A673 (cell line): ENCODE results near the gene NABP1. TPM values are rescaled to one million over a fixed set of nuclear protein-coding genes. Genes with fewer than 3 reads are reported as not detected.

Experiments
- BruUV-seq: library from RNA; stranded (reverse); fragments of 400-500 nt; replicated peaks from 2 replicates; lab custom pipeline; 2021; lab: Mats Ljungman, UMichigan
- CTCF ChIA-PET: fragments of 300-600 bp; sonication (Branson Sonifier 250); formaldehyde crosslinking; loops from one replicate; lab custom pipeline; 2022; ENCODE audit warnings: antibody characterized with exemption; lab: Charles Lee
- POLR2A ChIA-PET: fragments of 300-600 bp; sonication (Branson Sonifier 250); formaldehyde crosslinking; loops from one replicate; lab custom pipeline; 2022; ENCODE audit warnings: antibody characterized with exemption; ENCODE audit not compliant: low non-redundant PET; lab: Charles Lee
- DNase-seq: peaks from one replicate; pipeline ENCODE4 v3.0.0-alpha.2; 2015; ENCODE audit warnings: low spot score
- H3K27ac ChIP-seq: fragments of 200-600 bp; sonication (generic); 2 replicates; pipeline ENCODE4 v1.5.1; 2016; ENCODE audit warnings: mixed run types, low read depth, mild to moderate bottlenecking, mixed read lengths, antibody characterized with exemption, low read length; ENCODE audit not compliant: poor library complexity, severe bottlenecking
- H3K27me3 ChIP-seq: fragments of 200-600 bp; sonication (generic); replicated peaks from 2 replicates; pipeline ENCODE4 v1.6.1; 2017; ENCODE audit warnings: mixed run types, low read depth, mild to moderate bottlenecking, mixed read lengths, antibody characterized with exemption, low read length; ENCODE audit not compliant: insufficient read depth, poor library complexity
- H3K36me3 ChIP-seq: fragments of 200-600 bp; sonication (generic); 2 replicates; pipeline ENCODE4 v1.6.1; 2016; ENCODE audit warnings: mixed run types, mild to moderate bottlenecking, mixed read lengths, antibody characterized with exemption, low read length; ENCODE audit not compliant: insufficient read depth, poor library complexity, severe bottlenecking
- H3K4me1 ChIP-seq: fragments of 200-600 bp; sonication (generic); 2 replicates; pipeline ENCODE4 v1.6.1; 2017; ENCODE audit warnings: mixed run types, mild to moderate bottlenecking, mixed read lengths, antibody characterized with exemption, low read length; ENCODE audit not compliant: insufficient read depth, poor library complexity, severe bottlenecking
- H3K4me3 ChIP-seq: fragments of 200-600 bp; sonication (generic); 2 replicates; pipeline ENCODE4 v1.5.1; 2016; ENCODE audit warnings: low read depth, mixed run types, mild to moderate bottlenecking, mixed read lengths, low read length; ENCODE audit not compliant: poor library complexity, severe bottlenecking
- H3K9me3 ChIP-seq: fragments of 200-600 bp; sonication (generic); 2 replicates; pipeline ENCODE4 v1.6.1; 2016; ENCODE audit warnings: mixed run types, low read depth, mild to moderate bottlenecking, mixed read lengths, antibody characterized with exemption, low read length; ENCODE audit not compliant: poor library complexity, severe bottlenecking
- EZH2 ChIP-seq: fragments of 200-600 bp; sonication (generic); IDR thresholded peaks from 2 replicates; pipeline ENCODE4 v1.6.1; 2017; ENCODE audit warnings: borderline replicate concordance, low read depth, mild to moderate bottlenecking, mixed read lengths, antibody characterized with exemption, low read length; ENCODE audit not compliant: poor library complexity, severe bottlenecking
- intact Hi-C: fragments of 100-400 bp; cut with micrococcal nuclease; formaldehyde crosslinking; loops from one replicate; pipeline ENCODE4 v1.10.0; 2022; ENCODE audit not compliant: unreplicated experiment
- total RNA-seq: library from RNA; stranded (reverse); gene quantifications from 2 replicates; pipeline ENCODE4 v1.2.3, GENCODE V29; 2021
- TF ChIP-seq, protein P1 (sequence below): fragments of 300-800, 200-600 bp; sonication (generic); conservative IDR thresholded peaks from 2 replicates; pipeline ENCODE4 v1.5.1; 2017; ENCODE audit warnings: low read depth, mild to moderate bottlenecking, antibody characterized with exemption, low read length, moderate library complexity, mixed read lengths

Gene NABP1
- total RNA-seq, 1 experiment from 2014 or later: 38.4 TPM

DNA sequence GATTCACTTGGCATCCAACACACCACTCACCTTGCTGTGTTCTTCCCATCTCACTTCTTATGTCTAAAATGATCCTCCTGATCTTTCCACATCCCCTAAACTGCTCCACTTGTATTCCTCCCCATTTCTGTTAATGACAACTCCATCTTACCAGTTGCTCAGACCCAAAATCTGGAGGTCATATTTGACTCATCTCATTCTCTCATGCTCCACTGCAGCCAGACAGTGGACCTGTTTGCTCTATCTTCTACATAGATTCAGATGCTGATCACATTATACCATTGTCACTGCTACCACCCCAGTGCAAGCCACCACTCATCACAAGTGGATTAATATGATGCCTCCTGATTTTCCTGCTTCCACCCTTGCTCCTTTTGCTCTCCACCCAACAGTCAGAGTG is 7.9 kb upstream of the NABP1 start:
- no TSS peak for BruUV-seq
- Histone ChIP-seq H3K27me3 (no peaks in the 10 kb centered on the region), H3K27ac (no peak overlapping the region), H3K4me3 (no peak overlapping the region), H3K9me3 (no peaks in the 10 kb centered on the region), H3K4me1 (peaks cover 3% of the 10 kb centered on the region), H3K36me3 (no peaks in the 10 kb centered on the region)
- DNase-seq: no peak
- CTCF ChIA-PET: no interaction called here
- TF ChIP-seq, protein P1, sequence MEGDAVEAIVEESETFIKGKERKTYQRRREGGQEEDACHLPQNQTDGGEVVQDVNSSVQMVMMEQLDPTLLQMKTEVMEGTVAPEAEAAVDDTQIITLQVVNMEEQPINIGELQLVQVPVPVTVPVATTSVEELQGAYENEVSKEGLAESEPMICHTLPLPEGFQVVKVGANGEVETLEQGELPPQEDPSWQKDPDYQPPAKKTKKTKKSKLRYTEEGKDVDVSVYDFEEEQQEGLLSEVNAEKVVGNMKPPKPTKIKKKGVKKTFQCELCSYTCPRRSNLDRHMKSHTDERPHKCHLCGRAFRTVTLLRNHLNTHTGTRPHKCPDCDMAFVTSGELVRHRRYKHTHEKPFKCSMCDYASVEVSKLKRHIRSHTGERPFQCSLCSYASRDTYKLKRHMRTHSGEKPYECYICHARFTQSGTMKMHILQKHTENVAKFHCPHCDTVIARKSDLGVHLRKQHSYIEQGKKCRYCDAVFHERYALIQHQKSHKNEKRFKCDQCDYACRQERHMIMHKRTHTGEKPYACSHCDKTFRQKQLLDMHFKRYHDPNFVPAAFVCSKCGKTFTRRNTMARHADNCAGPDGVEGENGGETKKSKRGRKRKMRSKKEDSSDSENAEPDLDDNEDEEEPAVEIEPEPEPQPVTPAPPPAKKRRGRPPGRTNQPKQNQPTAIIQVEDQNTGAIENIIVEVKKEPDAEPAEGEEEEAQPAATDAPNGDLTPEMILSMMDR: no peak
- no peak for TF ChIP-seq EZH2
- intact Hi-C loops: no loop called here
- POLR2A ChIA-PET: no interaction called here

DNA sequence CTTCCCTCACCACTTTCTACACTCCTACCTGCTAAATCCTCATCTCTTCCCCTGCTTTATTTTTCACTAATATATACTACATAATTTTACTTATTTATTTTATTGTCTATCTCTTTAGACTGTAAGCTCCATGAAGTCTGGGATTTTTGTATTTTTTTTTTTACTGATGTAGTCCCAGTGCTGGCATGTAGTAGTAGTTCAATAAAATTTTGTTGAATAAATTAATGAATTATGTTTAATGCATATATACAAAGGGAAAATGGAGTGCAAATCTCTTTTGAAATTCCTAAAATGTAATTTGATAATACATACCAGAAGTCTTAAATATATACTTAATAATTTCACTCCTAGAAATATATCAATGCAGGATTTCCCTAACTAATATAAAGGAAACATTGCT is 7.1 kb upstream of the NABP1 start:
- ChIA-PET CTCF (no interaction called here), POLR2A (no interaction called here)
- Histone ChIP-seq H3K4me1 (peaks cover 10% of the 10 kb centered on the region), H3K4me3 (no peak overlapping the region), H3K36me3 (no peaks in the 10 kb centered on the region), H3K9me3 (no peaks in the 10 kb centered on the region), H3K27ac (no peak overlapping the region), H3K27me3 (no peaks in the 10 kb centered on the region)
- BruUV-seq: no TSS peak
- intact Hi-C loops: no loop called here
- no peak for TF ChIP-seq EZH2
- no peak for DNase-seq

DNA sequence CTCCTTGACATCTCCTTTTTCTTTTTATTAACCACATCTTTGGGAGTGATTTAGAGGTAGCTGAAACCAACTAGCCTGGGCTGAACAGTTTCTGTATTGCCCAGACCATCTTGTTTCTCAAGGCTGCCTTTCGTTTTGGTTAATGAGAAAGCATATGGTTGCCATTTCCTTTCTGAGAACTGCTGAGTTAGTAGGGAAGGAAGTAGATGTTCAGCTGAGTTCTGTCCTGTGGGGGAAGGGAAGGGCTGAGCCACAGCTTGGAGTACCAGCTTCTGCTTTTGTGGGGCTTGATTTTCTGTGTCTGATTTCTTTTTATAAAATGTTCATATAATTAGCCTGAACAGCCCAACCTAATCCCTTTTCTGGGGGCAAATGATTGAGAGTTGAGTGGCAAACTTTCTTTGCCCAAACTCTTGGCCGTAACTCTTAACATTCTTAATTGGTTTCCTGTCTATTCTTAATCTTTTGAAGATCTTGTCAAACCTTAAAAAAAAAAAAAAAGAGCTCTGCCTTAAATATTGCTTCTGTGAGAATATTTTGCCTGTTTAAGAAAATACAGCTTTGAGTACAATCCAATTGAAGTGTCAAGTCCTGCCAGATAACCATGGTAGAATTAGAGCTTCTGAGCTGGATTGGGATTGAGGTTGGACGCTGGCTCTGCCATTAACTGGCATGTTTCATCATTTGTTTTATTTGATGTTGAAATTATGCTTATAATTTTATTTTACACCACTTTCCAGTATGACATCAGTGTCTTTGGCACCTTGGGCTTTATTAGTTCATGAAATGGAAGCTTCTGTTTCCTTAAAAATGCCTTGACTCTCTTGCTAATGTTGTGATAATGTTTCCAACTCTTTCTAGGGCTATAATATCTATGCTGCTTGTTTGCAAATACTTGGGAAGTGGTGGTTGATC is 1.9 kb upstream of the NABP1 start:
- POLR2A ChIA-PET: interaction anchor here (0.6 to 0.7 kb wide), 4 partner anchors 37 to 283 kb away, joined by 3 to 7 read pairs (median 4); no protein-coding TSS in a partner anchor
- intact Hi-C loops: loop anchor here (2.0 to 5.0 kb wide), 2 partner anchors 105 to 481 kb away; no protein-coding TSS in a partner anchor
- DNase-seq: peak; percentile 91
- H3K27me3 ChIP-seq: no peaks in the 10 kb centered on the region
- peak overlapping the region; percentile 91 for H3K27ac ChIP-seq
- TF ChIP-seq EZH2: no peak
- TF ChIP-seq, protein P1: no peak
- BruUV-seq: no TSS peak
- H3K4me1 ChIP-seq: peaks cover 46% of the 10 kb centered on the region
- H3K9me3 ChIP-seq: no peaks in the 10 kb centered on the region
- H3K36me3 ChIP-seq: no peaks in the 10 kb centered on the region
- CTCF ChIA-PET: interaction anchor here (0.7 kb wide), 1 partner anchor 467 kb away, joined by 10 read pairs; no protein-coding TSS in a partner anchor
- H3K4me3 ChIP-seq: peak overlapping the region; percentile 80
